Smooth muscle cell (in vitro differentiated cells): ENCODE data around the gene STIM1. TPM values are rescaled to one million over a fixed set of nuclear protein-coding genes. Genes with fewer than 3 reads are reported as not detected.

Source experiments
- DNase-seq: peaks from one replicate; lab custom pipeline; 2025; ENCODE audit not compliant: unreplicated experiment; lab: John Stamatoyannopoulos, UW
- H2AFZ ChIP-seq: fragments of 200-600 bp; sonication (generic); 2 replicates; pipeline ENCODE4 v1.6.0; 2016; ENCODE audit warnings: antibody characterized with exemption, low read depth, mild to moderate bottlenecking
- H3F3A ChIP-seq: fragments of 200-600 bp; sonication (generic); 2 replicates; pipeline ENCODE4 v1.6.0; 2017; ENCODE audit warnings: antibody characterized with exemption, low read depth
- H3K27ac ChIP-seq: fragments of 200-600 bp; sonication (generic); 2 replicates; pipeline ENCODE4 v1.5.1; 2016; ENCODE audit warnings: low read depth, mild to moderate bottlenecking
- H3K27me3 ChIP-seq: fragments of 200-600 bp; sonication (generic); 2 replicates; pipeline ENCODE4 v1.6.1; 2016; ENCODE audit warnings: low read depth, mild to moderate bottlenecking
- H3K36me3 ChIP-seq: fragments of 200-600 bp; sonication (generic); 2 replicates; pipeline ENCODE4 v1.5.1; 2016; ENCODE audit warnings: low read depth
- H3K4me1 ChIP-seq: fragments of 200-600 bp; sonication (generic); 2 replicates; pipeline ENCODE4 v1.5.1; 2016; ENCODE audit warnings: low read depth
- H3K4me2 ChIP-seq: fragments of 200-600 bp; sonication (generic); 2 replicates; pipeline ENCODE4 v1.6.0; 2016; ENCODE audit warnings: mild to moderate bottlenecking
- H3K4me3 ChIP-seq: fragments of 200-600 bp; sonication (generic); 2 replicates; pipeline ENCODE4 v1.5.1; 2016; ENCODE audit warnings: mild to moderate bottlenecking
- H3K79me2 ChIP-seq: fragments of 200-600 bp; sonication (generic); 2 replicates; pipeline ENCODE4 v1.6.0; 2016; ENCODE audit warnings: low read depth, mild to moderate bottlenecking
- H3K9ac ChIP-seq: fragments of 200-600 bp; sonication (generic); 2 replicates; pipeline ENCODE4 v1.6.0; 2016; ENCODE audit warnings: low read depth
- H3K9me3 ChIP-seq: fragments of 200-600 bp; sonication (generic); replicated peaks from 2 replicates; pipeline ENCODE4 v1.5.1; 2016; ENCODE audit warnings: low read depth
- H4K20me1 ChIP-seq: fragments of 200-600 bp; sonication (generic); 2 replicates; pipeline ENCODE4 v1.6.0; 2016; ENCODE audit warnings: low read depth
- CTCF ChIP-seq: fragments of 200-600 bp; sonication (generic); IDR thresholded peaks from 2 replicates; pipeline ENCODE4 v1.5.1; 2017; ENCODE audit warnings: borderline replicate concordance, mild to moderate bottlenecking, antibody characterized with exemption; ENCODE audit not compliant: insufficient read depth, poor library complexity, severe bottlenecking
- WGBS: methylation state at CpG from one replicate; pipeline ENCODE4 v1.1.7; 2016; ENCODE audit warnings: low lambda C conversion rate; 5-methylcytosine and 5-hydroxymethylcytosine counted together
- polyA plus RNA-seq: library from polyadenylated mRNA; unstranded; fragments of >200 nt; fragmentation: Nextera tagmentation; extraction: Ambion mirVana; gene quantifications from 2 replicates; pipeline ENCODE4 v1.2.1, GENCODE V29; 2016
- total RNA-seq: library from RNA; depleted of rRNA; stranded (reverse); fragments of >200 nt; gene quantifications from 2 replicates; pipeline ENCODE4 v1.2.3, GENCODE V29; 2014

Gene STIM1
- total and polyA plus RNA-seq, 2 experiments from 2014 or later = 15.3 to 31.5 TPM

DNA sequence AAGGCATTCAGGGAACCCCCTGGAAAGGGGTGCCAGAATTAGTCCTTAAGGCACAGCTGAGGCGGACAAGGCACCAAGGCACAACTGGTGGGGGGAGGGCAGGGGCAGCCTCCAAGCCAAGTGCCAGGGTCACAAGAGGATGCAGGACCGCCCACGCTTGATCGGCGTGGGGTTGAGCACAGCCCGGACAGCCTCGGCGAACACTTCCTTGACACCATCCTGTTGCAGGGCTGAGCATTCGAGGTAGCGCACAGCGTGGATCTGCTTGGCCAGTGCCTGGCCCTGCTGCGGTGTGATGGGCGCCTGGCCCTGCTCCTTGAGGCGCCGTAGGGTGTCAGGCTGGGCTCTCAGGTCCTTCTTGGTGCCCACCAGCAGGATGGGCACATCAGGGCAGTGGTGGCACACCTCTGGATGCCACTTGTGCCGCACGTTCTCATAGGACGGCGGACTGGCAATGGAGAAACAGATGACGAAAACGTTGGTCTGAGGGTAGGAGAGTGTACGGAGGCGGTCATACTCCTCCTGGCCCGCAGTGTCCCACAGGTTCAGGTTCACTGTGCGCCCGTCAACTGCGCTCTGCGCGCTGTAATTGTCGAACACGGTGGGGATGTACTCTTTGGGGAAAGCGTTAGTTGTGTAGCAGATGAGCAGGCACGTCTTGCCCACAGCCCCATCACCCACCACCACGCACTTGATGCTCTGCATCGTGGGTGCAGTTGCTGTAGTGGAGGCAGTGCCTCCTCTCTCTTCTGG lies 27.9 kb upstream of the STIM1 start:
- Histone ChIP-seq H3K27me3 (no peaks in the 10 kb centered on the region), H3K27ac (no peak overlapping the region), H3K36me3 (no peaks in the 10 kb centered on the region), H3F3A (no peaks in the 10 kb centered on the region), H4K20me1 (peaks cover 50% of the 10 kb centered on the region), H3K4me3 (no peak overlapping the region), H3K79me2 (peaks cover 26% of the 10 kb centered on the region), H3K9me3 (no peaks in the 10 kb centered on the region), H3K9ac (no peak overlapping the region), H3K4me1 (no peaks in the 10 kb centered on the region), H2AFZ (no peak overlapping the region), H3K4me2 (no peak overlapping the region)
- no peak for TF ChIP-seq CTCF
- WGBS = 97% methylated on average over 35 of the region's 35 CpGs
- no peak for DNase-seq

GRCh38 chr11:3830088-3830487 lies 25.4 kb upstream of the STIM1 start:
- Histone ChIP-seq H3K79me2 (peaks cover 49% of the 10 kb centered on the region), H3K27me3 (no peaks in the 10 kb centered on the region), H3F3A (peaks cover 5% of the 10 kb centered on the region), H3K4me2 (no peak overlapping the region), H4K20me1 (peaks cover 75% of the 10 kb centered on the region), H3K4me1 (peaks cover 2% of the 10 kb centered on the region), H3K36me3 (no peaks in the 10 kb centered on the region), H3K9ac (no peak overlapping the region), H3K27ac (no peak overlapping the region), H2AFZ (no peak overlapping the region), H3K4me3 (no peak overlapping the region), H3K9me3 (no peaks in the 10 kb centered on the region)
- no peak for TF ChIP-seq CTCF
- DNase-seq = no peak
- WGBS = 98% methylated on average over 3 of the region's 3 CpGs

GRCh38 chr11:3830730-3831129 lies 24.7 kb upstream of the STIM1 start:
- H4K20me1 ChIP-seq = peaks cover 81% of the 10 kb centered on the region
- WGBS = 88% methylated on average over 1 of the region's 1 CpG
- no peaks in the 10 kb centered on the region for H3K36me3 ChIP-seq
- H3K27me3 ChIP-seq = no peaks in the 10 kb centered on the region
- H3K4me1 ChIP-seq = peaks cover 2% of the 10 kb centered on the region
- no peak overlapping the region for H3K4me3 ChIP-seq
- no peak for DNase-seq
- H2AFZ ChIP-seq = no peak overlapping the region
- H3K27ac ChIP-seq = no peak overlapping the region
- H3K9me3 ChIP-seq = no peaks in the 10 kb centered on the region
- no peak overlapping the region for H3K4me2 ChIP-seq
- no peak overlapping the region for H3K9ac ChIP-seq
- peaks cover 5% of the 10 kb centered on the region for H3F3A ChIP-seq
- peaks cover 55% of the 10 kb centered on the region for H3K79me2 ChIP-seq
- no peak for TF ChIP-seq CTCF
